Tibial nerve (tissue), 4 donors: ENCODE results near the gene SIPA1.

ENCODE experiments used
- EP300 ChIP-seq, 2 donors: sonication (generic); formaldehyde crosslinking; IDR thresholded peaks; one replicate each; pipeline ENCODE4 v1.6.1; 2017; ENCODE audit warnings: antibody characterized with exemption in 2 of 2, mild to moderate bottlenecking in 1 of 2
- POLR2A ChIP-seq, 2 donors: fragments of 450-650 bp; IDR thresholded peaks; one replicate each; pipeline ENCODE4 v1.6.1; 2017; ENCODE audit warnings: antibody characterized with exemption in 2 of 2, mild to moderate bottlenecking in 2 of 2, moderate library complexity in 2 of 2
- TF ChIP-seq, protein P1 (sequence below), 5 experiments: fragments of 200-600 bp in 3 of 5; fragments of 450-650 bp in 2 of 5; sonication (generic) in 3 of 5; IDR thresholded peaks; one replicate each; pipeline ENCODE4 v1.5.1; 2016 to 2019; ENCODE audit warnings: antibody characterized with exemption in 5 of 5, mild to moderate bottlenecking in 3 of 5, moderate library complexity in 2 of 5

DNA sequence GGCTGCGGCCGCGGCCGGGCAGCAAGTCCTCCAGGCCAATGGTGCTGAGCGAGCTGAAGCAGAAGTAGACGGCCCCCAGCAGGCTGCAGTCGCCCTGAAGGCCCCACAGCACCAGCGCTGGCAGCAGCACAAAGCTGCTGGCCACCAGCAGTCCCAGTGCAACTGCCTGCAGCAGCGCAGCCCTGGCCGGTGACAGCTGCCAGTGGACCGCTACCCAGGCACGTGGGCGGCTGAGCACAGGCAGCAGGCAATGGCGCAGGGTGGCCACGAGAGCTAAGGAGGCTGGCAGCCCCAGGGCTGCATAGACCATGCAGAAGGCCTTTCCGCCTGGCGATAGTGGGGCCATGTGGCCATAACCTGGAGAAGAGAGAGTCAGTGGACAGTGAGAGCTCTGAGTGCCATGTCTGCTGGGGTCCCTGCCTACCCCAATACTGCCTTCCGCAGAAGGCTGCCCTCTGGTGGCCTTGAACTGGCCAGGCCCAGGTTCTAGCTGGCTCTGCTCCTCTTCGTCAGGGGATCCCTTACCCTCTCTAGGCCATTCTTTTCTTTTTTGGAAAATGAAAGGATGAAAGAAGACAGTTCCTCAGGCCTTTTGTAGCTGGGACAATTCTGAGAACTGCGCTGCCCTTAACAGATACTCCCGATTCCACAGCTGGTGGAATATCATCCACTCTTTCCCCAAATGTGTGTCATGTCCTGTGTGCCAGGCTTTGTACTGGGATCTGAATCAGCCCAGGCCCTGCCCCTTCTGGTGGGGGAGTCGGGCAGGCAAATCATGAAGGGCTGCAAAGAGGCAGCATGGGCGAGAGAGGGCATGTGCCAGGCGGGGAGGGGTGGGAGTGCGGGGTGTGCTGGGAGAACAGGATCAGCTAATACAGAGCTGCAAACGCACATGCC, 44.1 kb upstream of the SIPA1 start:
- TF ChIP-seq, protein P1, sequence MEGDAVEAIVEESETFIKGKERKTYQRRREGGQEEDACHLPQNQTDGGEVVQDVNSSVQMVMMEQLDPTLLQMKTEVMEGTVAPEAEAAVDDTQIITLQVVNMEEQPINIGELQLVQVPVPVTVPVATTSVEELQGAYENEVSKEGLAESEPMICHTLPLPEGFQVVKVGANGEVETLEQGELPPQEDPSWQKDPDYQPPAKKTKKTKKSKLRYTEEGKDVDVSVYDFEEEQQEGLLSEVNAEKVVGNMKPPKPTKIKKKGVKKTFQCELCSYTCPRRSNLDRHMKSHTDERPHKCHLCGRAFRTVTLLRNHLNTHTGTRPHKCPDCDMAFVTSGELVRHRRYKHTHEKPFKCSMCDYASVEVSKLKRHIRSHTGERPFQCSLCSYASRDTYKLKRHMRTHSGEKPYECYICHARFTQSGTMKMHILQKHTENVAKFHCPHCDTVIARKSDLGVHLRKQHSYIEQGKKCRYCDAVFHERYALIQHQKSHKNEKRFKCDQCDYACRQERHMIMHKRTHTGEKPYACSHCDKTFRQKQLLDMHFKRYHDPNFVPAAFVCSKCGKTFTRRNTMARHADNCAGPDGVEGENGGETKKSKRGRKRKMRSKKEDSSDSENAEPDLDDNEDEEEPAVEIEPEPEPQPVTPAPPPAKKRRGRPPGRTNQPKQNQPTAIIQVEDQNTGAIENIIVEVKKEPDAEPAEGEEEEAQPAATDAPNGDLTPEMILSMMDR (IDR thresholded peaks at IDR 0.05): peak; percentile 65 to 91 (median 75)
- TF ChIP-seq EP300 (IDR thresholded peaks at IDR 0.05) (peak in 1 of 2 donors; percentile 51), POLR2A (IDR thresholded peaks at IDR 0.05) (no peak)
